Measurements from ENCODE around the gene RIC1.
"Not testable (repeated sequence)": the region's sequence is repeated elsewhere in the genome, so short reads cannot be mapped to it uniquely, and the experiment has no call there.

DNA sequence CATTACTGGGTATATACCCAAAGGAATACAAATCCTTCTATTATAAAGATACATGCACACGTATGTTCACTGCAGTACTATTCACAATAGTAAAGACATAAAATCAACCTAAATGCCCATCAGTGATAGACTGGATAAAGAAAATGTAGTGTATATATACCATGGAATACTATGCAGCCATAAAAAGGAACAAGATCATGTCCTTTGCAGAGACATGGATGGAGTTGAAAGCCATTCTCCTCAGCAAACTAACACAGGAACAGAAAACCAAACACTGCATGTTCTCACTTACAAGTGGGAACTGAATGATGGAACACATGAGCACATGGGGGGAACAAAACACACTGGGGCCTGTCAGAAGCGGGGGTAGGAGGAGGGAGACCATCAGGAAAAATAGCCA, 47.2 kb upstream of the RIC1 start:
- TF ChIP-seq CTCF (IDR thresholded peaks at IDR 0.05 in 2 of 3, conservative IDR thresholded peaks at IDR 0.05 in 1 of 3; ENCODE audit: insufficient read depth in 2 of 3, low read depth in 1 of 3, low read length in 3 of 3); ESRRA (IDR thresholded peaks at IDR 0.05; ENCODE audit: borderline replicate concordance, low read depth); ZNF12 (CRISPR knock-in tag; IDR thresholded peaks at IDR 0.05); NFIX (CRISPR knock-in tag; IDR thresholded peaks at IDR 0.05; ENCODE audit: low read depth); RFX5 (IDR thresholded peaks at IDR 0.05; ENCODE audit: low read depth, low read length); EGR1 (conservative IDR thresholded peaks at IDR 0.05); PPARD (CRISPR knock-in tag; IDR thresholded peaks at IDR 0.05); GTF2E2 (tag; IDR thresholded peaks at IDR 0.05); SIN3B (IDR thresholded peaks at IDR 0.05; ENCODE audit: low read depth): not testable (repeated sequence)
- TF ChIP-seq, protein P1, sequence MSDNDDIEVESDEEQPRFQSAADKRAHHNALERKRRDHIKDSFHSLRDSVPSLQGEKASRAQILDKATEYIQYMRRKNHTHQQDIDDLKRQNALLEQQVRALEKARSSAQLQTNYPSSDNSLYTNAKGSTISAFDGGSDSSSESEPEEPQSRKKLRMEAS (CRISPR knock-in tag; IDR thresholded peaks at IDR 0.05) = not testable (repeated sequence)
- TF ChIP-seq, protein P2, sequence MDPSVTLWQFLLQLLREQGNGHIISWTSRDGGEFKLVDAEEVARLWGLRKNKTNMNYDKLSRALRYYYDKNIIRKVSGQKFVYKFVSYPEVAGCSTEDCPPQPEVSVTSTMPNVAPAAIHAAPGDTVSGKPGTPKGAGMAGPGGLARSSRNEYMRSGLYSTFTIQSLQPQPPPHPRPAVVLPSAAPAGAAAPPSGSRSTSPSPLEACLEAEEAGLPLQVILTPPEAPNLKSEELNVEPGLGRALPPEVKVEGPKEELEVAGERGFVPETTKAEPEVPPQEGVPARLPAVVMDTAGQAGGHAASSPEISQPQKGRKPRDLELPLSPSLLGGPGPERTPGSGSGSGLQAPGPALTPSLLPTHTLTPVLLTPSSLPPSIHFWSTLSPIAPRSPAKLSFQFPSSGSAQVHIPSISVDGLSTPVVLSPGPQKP (CRISPR knock-in tag; IDR thresholded peaks at IDR 0.05) = not testable (repeated sequence)
- TF ChIP-seq, protein P3, sequence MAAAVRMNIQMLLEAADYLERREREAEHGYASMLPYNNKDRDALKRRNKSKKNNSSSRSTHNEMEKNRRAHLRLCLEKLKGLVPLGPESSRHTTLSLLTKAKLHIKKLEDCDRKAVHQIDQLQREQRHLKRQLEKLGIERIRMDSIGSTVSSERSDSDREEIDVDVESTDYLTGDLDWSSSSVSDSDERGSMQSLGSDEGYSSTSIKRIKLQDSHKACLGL (CRISPR knock-in tag; IDR thresholded peaks at IDR 0.05; ENCODE audit: borderline replicate concordance, poor library complexity, severe bottlenecking) = not testable (repeated sequence)
- TF ChIP-seq, protein P4, sequence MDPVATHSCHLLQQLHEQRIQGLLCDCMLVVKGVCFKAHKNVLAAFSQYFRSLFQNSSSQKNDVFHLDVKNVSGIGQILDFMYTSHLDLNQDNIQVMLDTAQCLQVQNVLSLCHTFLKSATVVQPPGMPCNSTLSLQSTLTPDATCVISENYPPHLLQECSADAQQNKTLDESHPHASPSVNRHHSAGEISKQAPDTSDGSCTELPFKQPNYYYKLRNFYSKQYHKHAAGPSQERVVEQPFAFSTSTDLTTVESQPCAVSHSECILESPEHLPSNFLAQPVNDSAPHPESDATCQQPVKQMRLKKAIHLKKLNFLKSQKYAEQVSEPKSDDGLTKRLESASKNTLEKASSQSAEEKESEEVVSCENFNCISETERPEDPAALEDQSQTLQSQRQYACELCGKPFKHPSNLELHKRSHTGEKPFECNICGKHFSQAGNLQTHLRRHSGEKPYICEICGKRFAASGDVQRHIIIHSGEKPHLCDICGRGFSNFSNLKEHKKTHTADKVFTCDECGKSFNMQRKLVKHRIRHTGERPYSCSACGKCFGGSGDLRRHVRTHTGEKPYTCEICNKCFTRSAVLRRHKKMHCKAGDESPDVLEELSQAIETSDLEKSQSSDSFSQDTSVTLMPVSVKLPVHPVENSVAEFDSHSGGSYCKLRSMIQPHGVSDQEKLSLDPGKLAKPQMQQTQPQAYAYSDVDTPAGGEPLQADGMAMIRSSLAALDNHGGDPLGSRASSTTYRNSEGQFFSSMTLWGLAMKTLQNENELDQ (CRISPR knock-in tag; IDR thresholded peaks at IDR 0.05; ENCODE audit: borderline replicate concordance) = not testable (repeated sequence)
